ENCODE measurements around the gene PRSS23.
A peak's percentile ranks its signal among the peaks of the same experiment; 100 is the strongest.
"Not testable (repeated sequence)": the region's sequence is repeated elsewhere in the genome, so short reads cannot be mapped to it uniquely, and the experiment has no call there.

PRSS23 gene

GRCh38 chr11:86816251-86816726 is 15.9 kb downstream of the PRSS23 start:
- no peak for DNase-seq

- peak; percentile 59 for DNase-seq
Measured at GRCh38 chr11:86818462-86819192, 18.3 kb downstream of the PRSS23 start.

GRCh38 chr11:86824139-86824538 is 23.8 kb downstream of the PRSS23 start:
- not testable (repeated sequence) for DNase-seq

GRCh38 chr11:86834376-86834775 is 34.0 kb downstream of the PRSS23 start:
- DNase-seq, result not testable (repeated sequence)

- not testable (repeated sequence) for DNase-seq
Measured at GRCh38 chr11:86844762-86845508, 44.6 kb downstream of the PRSS23 start.

- DNase-seq, result no peak
Measured at GRCh38 chr11:86848132-86848531, 47.8 kb downstream of the PRSS23 start.

GRCh38 chr11:86849679-86850078 is 49.3 kb downstream of the PRSS23 start:
- no peak for DNase-seq
